Stimulated activated CD4-positive, alpha-beta T cell treated with anti-CD3 and anti-CD28 coated beads, Interleukin-4, amount 100 ng/mL, for 1 hour (primary cell): ENCODE measurements around the gene PARG.
"Not testable (repeated sequence)": the region's sequence is repeated elsewhere in the genome, so short reads cannot be mapped to it uniquely, and the experiment has no call there.

Experiments
- DNase-seq: peaks from one replicate; pipeline ENCODE4 v3.0.0-alpha.2; 2020

PARG gene

GRCh38 chr10:49819234-49819958 lies 122.4 kb downstream of the PARG start:
- no peak for DNase-seq

- no peak for DNase-seq
Observed at GRCh38 chr10:49817845-49818244, 124.0 kb downstream of the PARG start.

- DNase-seq, result no peak
Observed at GRCh38 chr10:49803988-49804387, 137.8 kb downstream of the PARG start.

- DNase-seq, result no peak
Observed at GRCh38 chr10:49798275-49798674, 143.6 kb downstream of the PARG start.

- no peak for DNase-seq
Observed at GRCh38 chr10:49791100-49791499, 150.7 kb downstream of the PARG start.

- DNase-seq, result no peak
Observed at GRCh38 chr10:49784681-49785080, 157.1 kb downstream of the PARG start.

GRCh38 chr10:49783645-49784044 lies 158.2 kb downstream of the PARG start:
- DNase-seq, result no peak

- no peak for DNase-seq
Observed at GRCh38 chr10:49781247-49781646, 160.6 kb downstream of the PARG start.

GRCh38 chr10:49778197-49778596 lies 163.6 kb downstream of the PARG start:
- DNase-seq, result no peak

- no peak for DNase-seq
Observed at GRCh38 chr10:49776851-49777250, 165.0 kb downstream of the PARG start.

- DNase-seq, result no peak
Observed at GRCh38 chr10:49775014-49775413, 166.8 kb downstream of the PARG start.

- DNase-seq, result not testable (repeated sequence)
Observed at GRCh38 chr10:49772944-49773343, 168.9 kb downstream of the PARG start.

- DNase-seq, result not testable (repeated sequence)
Observed at GRCh38 chr10:49771046-49771445, 170.8 kb downstream of the PARG start.

GRCh38 chr10:49769692-49770091 lies 172.1 kb downstream of the PARG start:
- DNase-seq, result no peak

- no peak for DNase-seq
Observed at GRCh38 chr10:49768731-49769130, 173.1 kb downstream of the PARG start.

GRCh38 chr10:49768329-49768728 lies 173.5 kb downstream of the PARG start:
- no peak for DNase-seq
